HG03378 (cell line): ENCODE measurements around the gene NAV2.

ENCODE experiments used
- ATAC-seq: cut with Tn5 transposase; IDR thresholded peaks from one replicate; pipeline ENCODE4 v1.9.1; 2021; ENCODE audit warnings: mild to moderate bottlenecking, moderate library complexity; ENCODE audit not compliant: unreplicated experiment

NAV2 gene

DNA sequence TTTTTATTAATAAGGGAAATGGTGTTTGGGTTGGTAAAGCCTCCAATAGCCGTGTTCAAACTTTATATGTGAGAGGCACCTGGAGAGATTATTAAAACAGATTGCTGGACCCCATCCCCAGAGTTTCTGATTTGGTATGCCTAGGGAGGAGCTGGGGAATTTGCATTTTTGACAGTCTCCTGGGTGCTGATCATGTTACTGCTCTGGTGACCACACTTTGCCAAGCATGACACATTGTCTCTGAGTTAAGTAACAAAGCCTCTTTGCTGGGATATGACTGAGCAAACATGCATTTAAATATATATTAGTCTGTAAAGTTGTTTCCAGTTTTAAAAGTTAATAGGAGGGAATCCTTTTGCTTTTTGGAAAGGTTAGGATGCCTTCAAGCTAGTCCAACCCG lies 140.4 kb downstream of the NAV2 start:
- ATAC-seq: no peak

DNA sequence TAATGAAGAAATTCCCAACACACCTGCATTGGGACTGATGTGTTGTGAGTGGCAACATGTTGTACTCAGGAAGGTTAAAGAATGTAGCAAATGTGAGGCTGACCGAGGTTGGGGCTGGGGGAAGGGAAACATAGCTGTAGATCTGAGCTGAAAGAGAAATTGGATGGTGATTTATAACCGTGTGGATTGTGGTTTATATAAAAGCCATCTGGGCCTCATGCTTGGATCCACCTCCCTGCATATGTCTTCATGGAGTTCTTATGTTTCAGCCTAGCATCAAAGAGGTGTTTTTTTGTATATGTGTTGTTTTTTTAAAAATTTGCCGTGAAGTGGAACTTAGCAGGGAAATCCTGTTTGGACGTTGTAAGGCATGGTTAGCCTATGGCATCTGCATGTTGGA lies 141.3 kb downstream of the NAV2 start:
- no peak for ATAC-seq

DNA sequence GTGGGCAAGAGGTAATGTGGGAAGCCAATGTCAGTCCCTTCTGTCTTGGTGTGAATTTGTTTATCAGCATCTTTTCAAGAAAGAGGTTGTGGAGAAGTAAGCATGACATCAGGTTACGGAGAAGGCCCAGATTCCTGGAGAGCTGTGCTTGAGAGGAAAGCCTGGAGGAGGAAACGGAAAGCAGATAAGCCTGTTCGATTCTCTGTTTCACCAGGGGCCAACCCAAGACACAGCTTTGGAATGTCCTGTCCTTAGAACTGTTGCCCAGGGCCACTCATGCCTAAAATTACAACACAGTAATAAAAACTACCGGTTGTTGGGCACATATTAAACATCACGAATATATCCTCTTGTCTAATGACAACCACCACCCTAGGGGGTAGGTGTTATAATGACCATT lies 148.5 kb downstream of the NAV2 start:
- ATAC-seq: no peak

DNA sequence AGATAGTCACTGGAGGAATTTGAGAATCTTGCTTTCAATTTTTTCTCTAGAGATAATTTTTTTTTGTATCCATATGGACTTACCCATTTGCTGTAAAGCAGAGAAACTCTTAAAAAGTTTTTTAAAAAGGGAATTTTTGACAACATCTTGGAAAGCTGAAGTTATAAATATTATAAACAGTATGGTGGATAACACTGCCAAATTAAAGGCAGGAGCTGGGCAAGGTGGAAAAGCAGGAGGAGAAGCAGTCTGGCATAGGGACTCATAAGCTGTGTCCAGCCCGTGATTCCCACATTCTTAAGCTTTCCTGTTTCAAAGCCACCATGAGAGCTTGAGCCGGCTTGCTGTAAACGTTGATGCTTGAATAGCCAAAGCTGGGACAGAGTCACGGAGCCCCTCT lies 149.5 kb downstream of the NAV2 start:
- no peak for ATAC-seq

DNA sequence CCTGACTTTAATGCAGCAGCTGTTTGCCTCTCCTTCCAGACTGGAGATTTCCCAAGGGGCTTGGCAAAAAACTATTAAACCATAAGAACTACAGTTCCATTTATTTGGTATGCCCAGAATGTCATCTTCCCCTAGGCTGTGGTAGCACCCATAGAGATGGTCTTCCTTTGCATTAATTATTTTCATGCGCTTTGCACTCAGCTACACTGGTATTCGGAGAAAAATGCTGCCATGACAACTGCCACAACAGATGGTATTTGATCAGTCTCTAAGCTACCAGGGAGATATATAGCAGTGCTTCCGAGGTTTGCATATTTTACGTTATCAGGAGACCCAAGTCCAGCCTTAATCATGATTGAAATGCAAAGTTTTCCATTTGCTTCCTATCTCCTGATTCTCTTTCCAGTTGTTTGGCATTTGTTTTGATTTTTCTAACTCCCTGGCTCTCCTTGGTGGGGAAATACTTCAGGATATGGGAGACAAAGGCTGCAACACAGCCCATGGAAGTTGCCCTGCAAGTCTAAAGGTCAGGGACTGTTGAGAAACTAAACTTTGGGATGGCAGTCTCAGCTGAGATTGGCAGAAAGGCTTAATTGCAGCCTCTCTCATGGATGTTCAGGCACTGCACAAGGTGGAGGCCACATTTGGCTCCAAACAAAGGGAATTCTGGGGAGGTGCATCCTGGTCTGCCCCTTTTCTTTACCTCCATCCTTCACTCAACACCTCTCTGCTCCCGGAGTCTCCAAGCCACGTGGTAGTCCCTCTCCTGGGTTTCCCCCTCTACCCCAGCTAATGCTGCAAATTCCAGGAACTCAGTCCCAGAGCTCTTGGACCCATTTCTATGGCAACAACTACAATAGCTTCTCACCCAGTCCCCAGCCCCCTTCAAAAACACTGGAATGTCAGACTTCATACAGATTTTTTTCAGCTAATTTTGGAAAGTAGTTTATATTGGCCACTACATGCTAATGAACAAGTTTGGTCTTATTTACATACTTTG lies 151.8 kb downstream of the NAV2 start:
- ATAC-seq: no peak

DNA sequence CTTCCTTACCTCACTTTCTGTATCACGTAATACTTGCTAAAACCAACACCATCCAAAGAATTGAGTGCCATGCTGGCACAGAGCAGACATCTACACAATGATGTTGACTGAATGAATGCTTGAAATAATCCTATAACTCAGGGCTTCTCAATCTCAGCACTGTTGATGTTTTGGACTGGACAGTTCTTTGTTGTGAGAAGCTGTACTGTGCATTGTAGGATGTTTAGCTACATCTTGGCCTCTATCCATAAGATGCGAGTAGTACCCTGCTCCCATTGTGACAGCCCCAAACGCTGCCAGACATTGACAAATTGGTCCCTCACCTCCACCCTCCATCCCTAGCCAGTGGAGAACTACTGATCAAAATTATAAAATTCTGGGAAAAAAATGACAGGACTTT lies 153.4 kb downstream of the NAV2 start:
- ATAC-seq: no peak

DNA sequence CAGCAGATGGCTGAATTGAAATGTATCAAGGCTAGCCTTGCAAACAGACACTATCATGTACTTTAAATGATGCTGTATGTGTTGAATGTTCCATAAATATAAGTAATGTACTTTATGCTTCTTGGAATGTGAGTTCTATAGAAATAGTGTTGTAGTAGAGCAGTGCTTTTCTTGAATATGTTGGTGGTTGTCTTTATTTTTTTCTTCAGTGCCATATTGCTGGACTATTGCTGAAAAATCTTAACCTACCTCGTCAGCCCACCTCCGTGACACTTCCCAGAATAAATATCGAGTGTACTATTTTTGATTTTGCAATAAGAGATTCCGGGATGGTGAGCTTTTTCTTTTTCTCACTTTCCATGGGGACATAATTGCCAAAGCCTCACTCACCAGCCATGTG lies 153.9 kb downstream of the NAV2 start:
- ATAC-seq: no peak

DNA sequence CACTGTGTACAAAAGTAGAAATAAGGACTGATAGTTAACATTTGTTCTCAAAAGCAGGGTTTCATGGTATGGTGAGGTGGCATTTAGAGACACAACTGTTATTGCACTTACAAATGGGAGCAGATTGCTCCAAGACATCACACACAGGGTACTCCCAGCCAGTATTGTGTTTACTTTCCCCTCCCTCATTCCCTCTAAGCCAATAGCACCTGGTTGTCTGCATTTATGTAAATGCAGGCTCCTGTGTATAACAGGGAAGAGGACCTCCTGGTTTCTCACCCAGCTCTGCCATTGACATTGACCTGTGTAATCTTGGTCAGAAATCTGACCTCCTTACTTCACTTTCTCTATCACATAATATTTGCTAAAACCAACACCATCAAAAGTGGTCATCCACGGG lies 154.4 kb downstream of the NAV2 start:
- ATAC-seq: no peak

DNA sequence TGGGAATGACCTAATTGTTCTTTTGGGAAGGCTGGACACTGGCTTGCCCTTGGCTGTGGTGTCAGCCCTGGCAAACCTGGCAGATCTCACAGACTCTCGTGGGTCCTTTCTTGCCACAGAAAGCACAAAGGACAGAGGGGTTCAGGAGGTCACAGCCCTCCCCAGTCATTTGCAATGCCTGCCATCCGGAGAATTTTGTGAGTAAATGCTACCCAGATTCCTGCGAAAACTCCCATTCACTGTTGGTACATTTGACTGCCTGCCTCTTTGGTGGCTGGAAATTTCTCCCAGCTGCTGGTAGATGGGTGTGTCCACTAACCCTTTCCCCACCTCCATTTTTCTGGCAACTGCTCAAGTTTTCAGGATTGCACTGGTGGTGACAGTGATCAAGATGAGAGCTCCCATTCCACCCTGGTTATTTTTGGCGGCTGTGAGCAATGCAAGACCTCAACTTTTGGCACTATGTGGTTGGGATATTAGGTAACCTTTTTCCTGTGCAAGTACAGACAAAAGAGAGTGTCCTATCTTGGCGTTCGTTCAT lies 155.7 kb downstream of the NAV2 start:
- no peak for ATAC-seq

DNA sequence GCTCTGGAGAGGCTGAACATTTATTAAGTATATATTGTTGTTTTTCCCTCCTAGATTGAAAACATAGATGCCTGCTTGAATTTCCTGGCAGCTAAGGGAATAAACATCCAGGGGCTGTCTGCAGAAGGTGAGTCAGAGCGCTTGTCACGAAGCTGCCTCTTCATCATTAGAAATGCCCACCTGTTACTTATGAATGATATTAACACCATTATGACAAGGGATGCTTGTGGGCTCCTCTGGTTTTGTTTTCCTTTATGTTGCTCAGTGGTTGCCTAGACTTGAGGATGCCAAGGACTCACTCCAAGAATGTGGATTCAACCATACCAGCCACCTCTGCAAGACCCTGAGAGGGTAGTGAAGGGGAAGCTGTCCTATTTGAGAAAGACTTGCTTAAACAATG lies 156.2 kb downstream of the NAV2 start:
- no peak for ATAC-seq

DNA sequence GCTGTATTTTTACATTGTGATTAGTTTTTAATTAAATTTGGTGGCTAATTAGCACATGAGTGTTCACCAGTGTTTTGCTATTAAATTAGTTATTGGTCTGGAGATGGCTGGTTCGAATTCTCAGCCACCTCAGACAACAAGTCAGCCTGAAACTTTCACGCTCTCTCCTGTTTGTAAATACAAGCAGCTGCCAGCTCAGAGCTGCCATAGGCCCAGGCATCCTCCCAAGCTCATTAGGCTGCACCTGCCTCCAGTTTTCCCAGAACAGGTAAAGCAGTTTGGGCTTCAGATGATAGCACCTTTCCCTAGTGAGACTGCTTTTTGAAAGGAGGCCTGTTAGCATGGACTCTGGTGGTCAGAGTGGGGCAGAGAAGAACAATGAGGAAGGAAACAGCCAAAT lies 156.8 kb downstream of the NAV2 start:
- no peak for ATAC-seq

DNA sequence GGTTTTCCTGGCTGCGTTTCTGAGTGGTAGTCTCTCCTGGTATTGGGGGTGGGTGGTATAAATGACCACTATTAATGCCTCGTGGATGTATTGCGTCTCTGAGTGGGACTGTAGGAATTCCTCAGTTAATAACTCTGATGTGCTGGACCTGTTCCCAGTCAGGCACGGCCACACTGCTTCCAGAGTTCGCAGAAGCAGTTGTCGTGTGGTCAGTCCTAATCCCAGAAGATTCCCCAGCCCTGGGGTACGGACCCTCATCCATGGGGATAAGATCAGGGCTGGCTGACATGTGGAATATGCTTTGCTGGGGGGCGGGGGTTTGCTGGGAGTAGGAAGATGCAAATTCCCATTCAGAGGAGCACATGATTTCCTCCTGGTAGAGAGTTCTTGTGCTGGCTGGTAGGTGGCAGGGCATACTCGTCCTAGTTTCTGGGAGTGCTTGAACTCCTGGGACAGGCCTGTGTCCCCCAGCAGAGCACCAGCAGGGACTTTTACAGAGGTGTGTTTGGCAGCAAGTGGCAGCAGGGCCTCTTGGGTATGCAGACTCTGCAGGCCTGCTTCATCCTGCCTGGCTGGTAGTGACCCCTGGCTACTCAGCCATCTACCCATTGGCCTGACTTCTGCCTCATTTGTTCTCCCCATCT lies 157.4 kb downstream of the NAV2 start:
- ATAC-seq: no peak

DNA sequence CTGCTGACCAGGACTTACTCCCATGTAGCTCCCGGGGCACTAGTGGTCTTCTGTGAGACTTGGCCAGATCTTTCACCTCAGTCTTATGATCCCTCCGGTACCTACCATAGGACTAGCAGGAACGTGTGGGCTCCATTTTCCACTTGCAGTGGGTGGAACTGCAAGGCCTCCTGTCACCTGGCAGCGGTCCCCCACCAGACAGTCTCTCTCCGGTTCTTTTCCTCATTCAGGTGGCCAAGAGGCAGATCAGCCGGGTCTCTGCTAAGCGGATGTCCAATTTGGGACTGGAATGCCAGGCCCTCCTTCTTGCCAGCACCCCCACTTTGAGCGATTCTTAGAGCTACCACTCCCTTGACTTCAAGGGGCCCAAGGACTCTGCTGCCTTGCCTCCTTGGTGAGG lies 158.9 kb downstream of the NAV2 start:
- no peak for ATAC-seq

DNA sequence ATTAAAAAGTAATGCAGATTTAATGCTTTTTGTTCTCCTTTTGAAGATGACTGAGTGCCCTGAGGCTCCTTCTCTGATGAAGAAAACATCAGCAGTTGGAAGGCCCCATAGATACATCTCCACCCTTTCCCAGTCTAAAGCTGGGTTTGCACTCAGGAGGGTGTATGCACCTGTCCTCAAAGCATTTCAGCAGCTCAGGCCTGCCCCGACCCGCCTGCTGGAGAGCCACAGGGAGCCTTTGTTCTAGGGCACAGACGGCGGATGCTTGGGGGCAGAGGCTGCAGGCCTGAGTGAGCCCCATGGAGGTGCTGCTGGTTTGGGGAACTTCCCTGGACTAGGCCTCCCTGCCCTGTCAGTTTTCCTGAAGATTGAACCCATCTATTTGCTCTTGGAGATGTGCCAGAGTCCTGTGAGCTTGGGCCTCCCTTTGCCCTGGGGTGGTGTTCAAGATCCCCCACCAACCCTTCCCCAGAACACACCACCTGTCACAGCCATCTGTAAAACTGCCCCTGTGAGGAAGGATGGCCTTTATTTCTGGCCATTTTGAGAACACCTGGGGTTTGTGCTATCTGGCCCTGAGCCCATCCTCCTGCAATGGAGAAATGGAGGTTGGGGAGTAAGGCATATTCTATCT lies 160.0 kb downstream of the NAV2 start:
- no peak for ATAC-seq

DNA sequence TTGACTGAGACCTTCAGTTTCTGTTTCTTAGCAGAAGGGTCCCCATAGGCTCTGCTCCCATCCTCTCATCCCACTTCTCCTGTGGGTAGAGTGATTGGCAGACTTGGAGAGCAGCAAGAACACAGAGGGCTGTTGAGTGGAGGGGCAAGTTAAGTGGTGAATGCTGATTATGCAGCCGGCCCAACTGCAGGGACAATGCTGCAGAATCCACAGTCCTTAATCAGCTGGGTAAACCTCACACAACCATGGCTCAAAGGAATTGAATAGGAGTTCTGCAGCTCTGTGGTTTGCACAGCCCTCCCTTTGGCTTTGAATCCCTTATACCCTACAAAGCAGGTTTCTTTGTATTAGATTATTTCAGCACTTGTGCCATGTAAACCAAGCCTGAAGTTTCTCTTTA lies 161.1 kb downstream of the NAV2 start:
- ATAC-seq: no peak

DNA sequence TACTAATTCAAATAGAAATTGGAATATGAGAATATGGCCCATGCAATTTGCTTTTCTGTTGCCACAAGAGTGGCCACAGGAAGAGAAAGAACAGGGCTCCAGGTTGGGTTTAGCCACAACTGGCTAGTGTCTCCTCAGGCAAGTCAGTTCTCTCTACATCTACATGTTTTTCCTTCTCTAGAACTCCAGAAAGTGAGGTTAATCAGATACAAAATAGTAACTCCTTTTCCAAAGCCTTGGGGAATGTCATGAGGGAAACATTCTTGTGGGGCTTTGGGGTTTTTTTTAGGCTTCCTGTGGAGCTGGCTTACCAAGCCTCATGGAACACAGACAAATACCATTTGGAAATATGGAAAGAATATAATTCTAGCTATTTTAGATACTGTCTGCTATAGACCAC lies 161.6 kb downstream of the NAV2 start:
- no peak for ATAC-seq

DNA sequence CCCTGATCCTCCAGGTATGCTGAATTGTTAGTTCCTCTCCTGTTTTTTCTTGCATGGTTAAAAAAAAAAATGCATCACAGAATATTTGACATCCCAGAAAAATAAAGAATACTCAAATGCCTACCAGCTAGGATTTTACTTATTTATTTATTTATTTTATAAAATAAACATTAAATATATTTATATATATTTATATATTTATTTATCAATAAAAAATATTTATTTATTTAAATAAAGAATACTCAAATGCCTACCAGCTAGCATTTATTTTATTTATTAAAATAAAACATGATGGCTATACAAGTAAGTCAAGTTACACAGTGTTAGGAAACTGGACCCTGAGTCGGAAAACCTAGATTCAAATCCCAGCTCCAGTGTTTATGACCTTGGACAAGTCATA lies 164.1 kb downstream of the NAV2 start:
- no peak for ATAC-seq

DNA sequence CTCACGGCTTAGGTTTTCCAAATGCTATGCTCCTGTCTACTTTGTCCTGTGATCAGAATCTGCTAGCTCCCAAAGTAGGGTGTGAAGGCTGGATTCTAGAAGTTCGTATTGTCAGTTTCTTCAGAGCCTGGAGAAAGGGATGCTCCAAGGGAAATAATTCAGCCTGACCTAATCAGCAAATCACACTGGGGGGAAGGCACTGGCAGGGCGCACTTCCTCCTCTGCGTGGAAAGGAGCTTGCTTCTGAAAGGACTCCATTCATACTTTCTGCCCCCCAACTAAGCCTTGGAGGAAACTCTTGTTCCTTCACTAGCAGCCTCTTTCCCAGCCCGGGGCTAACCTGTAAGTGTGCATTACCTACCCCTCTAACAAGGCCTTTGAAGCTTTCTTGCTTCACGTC lies 165.9 kb downstream of the NAV2 start:
- ATAC-seq: no peak

DNA sequence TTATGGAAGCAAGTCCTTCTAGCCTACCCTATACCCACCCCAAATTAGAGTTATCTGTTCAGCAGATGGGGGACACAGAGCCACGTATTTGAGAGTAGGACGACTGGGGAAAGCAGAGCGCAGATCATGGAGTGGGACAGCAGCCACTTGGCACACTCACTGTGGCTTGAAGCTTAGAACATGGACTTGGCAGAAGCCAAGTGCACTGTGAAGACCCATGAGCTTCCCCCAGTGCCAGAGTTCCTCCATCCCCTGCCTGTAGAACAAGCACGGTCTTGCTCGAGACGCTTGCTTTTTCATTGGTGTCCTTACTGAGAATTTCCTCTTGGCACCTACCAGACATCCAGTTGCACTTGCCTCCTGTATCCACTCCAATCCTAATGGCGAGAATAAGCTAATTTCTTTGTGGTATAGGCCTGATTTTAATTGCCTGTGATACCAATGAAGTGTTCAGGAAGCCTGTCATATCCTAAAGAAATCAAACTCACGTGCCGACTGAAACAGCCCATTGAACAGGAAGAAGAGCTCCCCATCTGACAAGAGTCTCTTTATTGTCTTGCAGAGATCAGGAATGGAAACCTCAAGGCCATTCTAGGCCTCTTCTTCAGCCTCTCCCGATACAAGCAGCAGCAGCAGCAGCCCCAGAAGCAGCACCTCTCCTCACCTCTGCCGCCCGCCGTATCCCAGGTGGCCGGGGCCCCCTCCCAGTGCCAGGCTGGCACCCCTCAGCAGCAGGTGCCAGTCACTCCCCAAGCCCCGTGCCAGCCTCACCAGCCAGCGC lies 166.9 kb downstream of the NAV2 start:
- ATAC-seq: no peak

DNA sequence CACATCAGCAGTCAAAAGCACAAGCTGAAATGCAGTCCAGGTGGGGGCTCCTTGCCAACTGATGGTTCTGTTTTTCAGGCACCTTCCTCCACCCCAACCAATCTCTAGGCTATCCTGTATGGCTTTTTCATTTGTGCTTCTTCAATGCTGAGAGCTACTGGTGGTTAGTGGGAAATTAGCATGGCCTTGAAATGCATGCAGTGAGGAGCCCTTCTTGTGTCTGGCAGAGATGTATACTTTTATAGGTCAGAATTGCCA lies 167.4 kb downstream of the NAV2 start:
- no peak for ATAC-seq

DNA sequence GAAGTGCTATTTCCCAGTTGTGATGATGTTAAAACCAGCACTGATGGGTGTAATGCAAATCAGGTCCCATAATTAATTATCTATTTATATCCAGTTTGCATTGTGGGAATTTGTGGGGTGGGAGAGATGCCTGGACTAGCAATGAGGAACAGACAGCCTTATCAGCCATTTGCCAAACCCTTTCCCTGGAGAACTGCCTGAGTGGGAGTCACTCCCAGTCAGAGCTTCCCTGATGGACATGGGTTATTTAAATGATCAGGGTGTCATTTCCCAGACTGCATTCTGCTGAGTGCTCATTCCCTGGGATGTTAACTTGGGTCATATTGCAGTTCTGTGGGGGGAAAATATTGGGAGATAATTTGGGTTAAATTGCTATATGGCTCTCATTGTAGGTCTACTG lies 168.5 kb downstream of the NAV2 start:
- no peak for ATAC-seq
